Measurements from ENCODE around the gene L3MBTL3. TPM values are rescaled to one million over a fixed set of nuclear protein-coding genes. Genes with fewer than 3 reads are reported as not detected.

L3MBTL3 gene
- total RNA-seq, 2 donors from 2014 or later = 11.8 to 13.3 TPM

DNA sequence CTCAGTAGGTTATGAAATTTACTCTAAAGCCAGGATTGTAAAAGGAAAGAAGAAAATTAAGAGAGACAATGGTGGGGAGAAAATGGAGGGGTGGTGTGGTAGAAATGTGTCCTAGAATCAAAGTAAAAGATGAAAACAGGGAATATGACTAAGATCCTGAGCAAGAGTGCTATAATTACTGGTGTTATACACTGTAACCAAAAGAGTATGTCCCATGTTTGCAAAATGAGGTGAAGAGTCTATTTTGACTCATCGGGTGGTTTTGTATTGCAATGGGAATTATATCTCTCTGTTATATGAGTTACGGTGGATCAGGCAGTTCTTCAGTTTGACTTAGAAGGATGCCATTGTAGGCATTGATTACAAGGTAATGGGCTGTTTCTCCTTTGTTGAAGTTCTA lies 8.5 kb downstream of the L3MBTL3 start:
- Histone ChIP-seq H3K4me1 (ENCODE audit: control insufficient read depth in 1 of 2, low read depth in 2 of 2) (no peaks in the 10 kb centered on the region), H3K27ac (no peak overlapping the region), H3K27me3 (replicated peaks; ENCODE audit: insufficient read depth) (no peaks in the 10 kb centered on the region), H3K36me3 (no peaks in the 10 kb centered on the region), H3K4me3 (no peak overlapping the region), H3K9me3 (no peaks in the 10 kb centered on the region)
- ATAC-seq (ENCODE audit: insufficient number of reproducible peaks, low FRiP score, low read depth) (no peak), DNase-seq (ENCODE audit: low spot score) (no peak)
- TF ChIP-seq, protein P1, sequence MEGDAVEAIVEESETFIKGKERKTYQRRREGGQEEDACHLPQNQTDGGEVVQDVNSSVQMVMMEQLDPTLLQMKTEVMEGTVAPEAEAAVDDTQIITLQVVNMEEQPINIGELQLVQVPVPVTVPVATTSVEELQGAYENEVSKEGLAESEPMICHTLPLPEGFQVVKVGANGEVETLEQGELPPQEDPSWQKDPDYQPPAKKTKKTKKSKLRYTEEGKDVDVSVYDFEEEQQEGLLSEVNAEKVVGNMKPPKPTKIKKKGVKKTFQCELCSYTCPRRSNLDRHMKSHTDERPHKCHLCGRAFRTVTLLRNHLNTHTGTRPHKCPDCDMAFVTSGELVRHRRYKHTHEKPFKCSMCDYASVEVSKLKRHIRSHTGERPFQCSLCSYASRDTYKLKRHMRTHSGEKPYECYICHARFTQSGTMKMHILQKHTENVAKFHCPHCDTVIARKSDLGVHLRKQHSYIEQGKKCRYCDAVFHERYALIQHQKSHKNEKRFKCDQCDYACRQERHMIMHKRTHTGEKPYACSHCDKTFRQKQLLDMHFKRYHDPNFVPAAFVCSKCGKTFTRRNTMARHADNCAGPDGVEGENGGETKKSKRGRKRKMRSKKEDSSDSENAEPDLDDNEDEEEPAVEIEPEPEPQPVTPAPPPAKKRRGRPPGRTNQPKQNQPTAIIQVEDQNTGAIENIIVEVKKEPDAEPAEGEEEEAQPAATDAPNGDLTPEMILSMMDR (IDR thresholded peaks at IDR 0.05) = no peak

DNA sequence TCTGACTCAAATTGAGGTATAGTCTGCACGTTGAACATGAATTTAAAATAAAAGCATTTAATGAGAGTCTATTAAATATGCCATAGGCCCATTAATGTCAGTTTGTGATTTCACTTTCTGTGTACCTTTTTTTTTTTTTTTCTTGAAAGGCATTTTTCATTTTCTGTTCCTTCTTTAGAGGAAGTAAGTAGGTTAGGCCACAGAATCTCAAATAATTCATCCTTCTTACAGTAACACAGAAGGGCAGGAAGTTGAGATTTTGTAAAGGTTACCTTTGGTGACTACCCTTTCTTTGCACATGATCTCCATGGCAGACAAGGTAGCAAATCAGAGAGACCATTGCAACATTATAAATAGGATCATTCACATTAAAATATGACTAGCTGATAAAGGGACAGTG lies 9.6 kb downstream of the L3MBTL3 start:
- ATAC-seq (ENCODE audit: insufficient number of reproducible peaks, low FRiP score, low read depth) (no peak), DNase-seq (ENCODE audit: low spot score) (no peak)
- Histone ChIP-seq H3K27ac (no peak overlapping the region), H3K36me3 (no peaks in the 10 kb centered on the region), H3K27me3 (replicated peaks; ENCODE audit: insufficient read depth) (no peaks in the 10 kb centered on the region), H3K9me3 (no peaks in the 10 kb centered on the region), H3K4me1 (ENCODE audit: control insufficient read depth in 1 of 2, low read depth in 2 of 2) (no peaks in the 10 kb centered on the region), H3K4me3 (no peak overlapping the region)
- TF ChIP-seq, protein P1 (IDR thresholded peaks at IDR 0.05) = no peak

DNA sequence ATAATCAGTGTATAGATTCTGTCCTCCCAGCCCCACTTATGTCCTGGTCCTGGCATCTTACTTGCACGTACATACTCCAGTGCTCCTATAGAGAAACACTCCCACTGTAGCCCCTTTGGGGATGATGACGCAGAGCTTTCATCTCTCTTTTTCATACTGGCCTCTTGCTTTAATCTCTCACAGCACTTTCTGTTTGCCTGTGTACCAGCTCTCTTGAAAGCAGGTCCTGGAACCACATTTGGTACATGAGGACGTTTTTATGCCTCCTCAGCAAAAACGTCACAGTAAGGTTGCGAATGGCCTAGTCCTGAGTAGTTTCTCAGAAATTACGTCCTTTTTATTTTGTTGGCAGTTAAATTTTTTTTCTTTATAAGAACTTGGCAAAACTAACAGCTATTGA lies 10.8 kb downstream of the L3MBTL3 start:
- Histone ChIP-seq H3K4me3 (no peak overlapping the region), H3K4me1 (ENCODE audit: control insufficient read depth in 1 of 2, low read depth in 2 of 2) (no peaks in the 10 kb centered on the region), H3K36me3 (no peaks in the 10 kb centered on the region), H3K27ac (no peak overlapping the region), H3K9me3 (no peaks in the 10 kb centered on the region), H3K27me3 (replicated peaks; ENCODE audit: insufficient read depth) (no peaks in the 10 kb centered on the region)
- TF ChIP-seq, protein P1 (IDR thresholded peaks at IDR 0.05) = no peak
- ATAC-seq (ENCODE audit: insufficient number of reproducible peaks, low FRiP score, low read depth) (no peak), DNase-seq (ENCODE audit: low spot score) (no peak)

DNA sequence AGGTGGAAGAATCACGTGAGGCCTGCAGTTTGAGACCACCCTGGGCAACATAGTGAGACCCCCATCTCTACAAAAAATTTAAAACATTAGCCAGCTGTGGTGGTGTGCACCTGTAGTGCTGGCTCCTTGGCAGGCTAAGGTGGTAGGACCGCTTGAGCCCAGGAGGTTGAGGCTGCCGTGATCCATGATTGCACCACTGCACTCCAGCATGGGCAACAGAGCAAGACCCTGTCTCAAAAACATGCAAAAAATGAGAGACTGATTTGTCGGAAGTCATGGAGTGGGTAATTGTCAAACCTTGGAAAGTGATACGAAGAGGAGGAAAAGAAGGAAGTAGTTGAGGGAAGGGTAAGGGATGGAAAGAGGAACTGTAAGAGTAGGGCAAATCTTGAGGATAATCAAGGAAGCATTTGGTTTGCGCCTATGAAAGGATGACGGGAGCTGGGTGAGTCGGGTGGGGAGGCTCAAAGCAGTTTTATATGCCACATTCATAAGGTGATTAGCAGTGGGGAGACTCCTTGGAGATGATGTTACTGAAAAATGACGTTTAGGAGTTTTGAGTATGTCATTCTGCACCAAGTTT lies 14.5 kb downstream of the L3MBTL3 start:
- Histone ChIP-seq H3K27me3 (replicated peaks; ENCODE audit: insufficient read depth) (no peaks in the 10 kb centered on the region), H3K27ac (no peak overlapping the region), H3K4me3 (no peak overlapping the region), H3K9me3 (no peaks in the 10 kb centered on the region), H3K4me1 (ENCODE audit: control insufficient read depth in 1 of 2, low read depth in 2 of 2) (no peaks in the 10 kb centered on the region), H3K36me3 (no peaks in the 10 kb centered on the region)
- TF ChIP-seq, protein P1 (IDR thresholded peaks at IDR 0.05) = no peak
- DNase-seq (ENCODE audit: low spot score) = no peak
- no peak for ATAC-seq (ENCODE audit: insufficient number of reproducible peaks, low FRiP score, low read depth)

DNA sequence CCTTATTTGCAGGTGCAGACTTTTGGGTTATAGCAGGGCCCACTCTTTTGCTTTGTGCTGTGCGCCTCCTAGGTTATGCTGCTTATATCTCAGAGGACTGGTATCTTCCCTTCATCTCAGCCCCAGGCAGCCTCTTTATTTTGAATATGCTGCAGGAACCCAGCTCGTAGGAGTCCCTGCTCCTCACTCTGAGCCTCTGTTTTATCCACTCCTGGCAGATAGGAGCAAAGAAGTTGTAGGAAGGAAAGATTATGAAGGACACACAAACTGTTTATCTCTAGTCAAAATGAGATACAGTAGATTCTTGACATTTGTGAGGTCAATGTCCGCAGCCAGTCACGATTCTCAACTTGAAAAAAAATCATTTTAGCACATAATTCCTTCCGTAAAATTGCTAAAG lies 15.6 kb downstream of the L3MBTL3 start:
- Histone ChIP-seq H3K4me3 (no peak overlapping the region), H3K27ac (no peak overlapping the region), H3K4me1 (ENCODE audit: control insufficient read depth in 1 of 2, low read depth in 2 of 2) (no peaks in the 10 kb centered on the region), H3K9me3 (no peaks in the 10 kb centered on the region), H3K36me3 (no peaks in the 10 kb centered on the region), H3K27me3 (replicated peaks; ENCODE audit: insufficient read depth) (no peaks in the 10 kb centered on the region)
- TF ChIP-seq, protein P1 (IDR thresholded peaks at IDR 0.05) = no peak
- no peak for ATAC-seq (ENCODE audit: insufficient number of reproducible peaks, low FRiP score, low read depth)
- DNase-seq (ENCODE audit: low spot score) = no peak
